ENCODE data around the gene SIX3.

DNA sequence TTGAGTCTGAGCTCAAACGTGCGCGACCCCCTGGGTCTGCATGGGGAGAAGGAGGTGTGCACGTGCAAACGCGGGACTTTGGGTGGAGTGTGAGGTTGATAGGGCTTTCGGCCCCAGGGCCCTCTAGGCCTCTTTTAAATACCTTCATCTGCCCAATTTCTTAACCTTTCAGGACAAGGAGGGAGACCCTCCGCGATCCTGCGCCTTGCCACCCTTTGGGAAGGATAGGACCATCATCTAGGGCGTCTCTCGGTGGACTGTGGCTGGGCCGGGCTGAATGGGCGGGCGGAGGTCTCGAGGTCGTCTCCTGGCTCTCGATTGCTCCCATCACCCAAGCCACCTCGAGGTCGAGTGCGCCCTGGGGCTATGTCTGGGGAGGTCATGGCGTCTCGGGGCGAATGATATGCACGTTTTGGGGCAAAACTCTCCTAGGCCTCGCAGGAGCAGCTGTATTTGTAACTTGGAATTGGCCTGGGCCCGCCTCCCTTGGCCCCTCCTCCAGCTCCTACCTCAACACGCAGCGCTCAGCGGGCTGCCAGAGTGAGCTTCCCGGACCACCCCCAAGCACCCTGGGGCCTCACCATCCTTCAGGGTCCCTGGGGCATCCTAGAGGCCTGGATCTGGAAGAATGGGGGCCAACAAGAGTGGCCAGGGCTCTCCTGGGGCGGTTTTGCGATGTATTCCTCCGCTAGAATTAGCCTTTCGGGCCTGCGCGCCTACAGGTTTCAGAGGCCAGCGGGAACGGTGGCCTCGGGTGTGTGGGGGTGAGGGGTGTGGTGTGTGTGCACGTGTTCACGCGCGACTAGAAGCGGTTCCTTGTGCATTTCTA is 8.7 kb upstream of the SIX3 start:
- TF ChIP-seq, protein P1, sequence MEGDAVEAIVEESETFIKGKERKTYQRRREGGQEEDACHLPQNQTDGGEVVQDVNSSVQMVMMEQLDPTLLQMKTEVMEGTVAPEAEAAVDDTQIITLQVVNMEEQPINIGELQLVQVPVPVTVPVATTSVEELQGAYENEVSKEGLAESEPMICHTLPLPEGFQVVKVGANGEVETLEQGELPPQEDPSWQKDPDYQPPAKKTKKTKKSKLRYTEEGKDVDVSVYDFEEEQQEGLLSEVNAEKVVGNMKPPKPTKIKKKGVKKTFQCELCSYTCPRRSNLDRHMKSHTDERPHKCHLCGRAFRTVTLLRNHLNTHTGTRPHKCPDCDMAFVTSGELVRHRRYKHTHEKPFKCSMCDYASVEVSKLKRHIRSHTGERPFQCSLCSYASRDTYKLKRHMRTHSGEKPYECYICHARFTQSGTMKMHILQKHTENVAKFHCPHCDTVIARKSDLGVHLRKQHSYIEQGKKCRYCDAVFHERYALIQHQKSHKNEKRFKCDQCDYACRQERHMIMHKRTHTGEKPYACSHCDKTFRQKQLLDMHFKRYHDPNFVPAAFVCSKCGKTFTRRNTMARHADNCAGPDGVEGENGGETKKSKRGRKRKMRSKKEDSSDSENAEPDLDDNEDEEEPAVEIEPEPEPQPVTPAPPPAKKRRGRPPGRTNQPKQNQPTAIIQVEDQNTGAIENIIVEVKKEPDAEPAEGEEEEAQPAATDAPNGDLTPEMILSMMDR (IDR thresholded peaks at IDR 0.05): no peak
- no peak for TF ChIP-seq POLR2A (IDR thresholded peaks at IDR 0.05)
